RWPE1 (cell line): Measurements from ENCODE around the gene SECTM1.

Source experiments
- CTCF ChIA-PET: fragments of 350-600 bp; sonication (Branson Sonifier 250); formaldehyde crosslinking; extraction: SDS; loops from one replicate; lab custom pipeline; 2021; lab: Yijun Ruan, JAX
- POLR2A ChIA-PET: fragments of 400-600 bp; formaldehyde crosslinking; extraction: SDS; loops from one replicate; lab custom pipeline; 2020; ENCODE audit warnings: antibody characterized with exemption; ENCODE audit not compliant: low non-redundant PET; lab: Yijun Ruan, JAX
- DNase-seq: peaks from one replicate; pipeline ENCODE4 v3.0.0; 2012; ENCODE audit warnings: low spot score
- H3K27ac ChIP-seq: fragments of 450-650 bp; 2 replicates; pipeline ENCODE4 v1.5.1; 2017
- TF ChIP-seq, protein P1 (sequence below): fragments of 450-650 bp; conservative IDR thresholded peaks from 2 replicates; pipeline ENCODE4 v1.5.1; 2017; ENCODE audit warnings: low read depth, mild to moderate bottlenecking

Gene SECTM1

DNA sequence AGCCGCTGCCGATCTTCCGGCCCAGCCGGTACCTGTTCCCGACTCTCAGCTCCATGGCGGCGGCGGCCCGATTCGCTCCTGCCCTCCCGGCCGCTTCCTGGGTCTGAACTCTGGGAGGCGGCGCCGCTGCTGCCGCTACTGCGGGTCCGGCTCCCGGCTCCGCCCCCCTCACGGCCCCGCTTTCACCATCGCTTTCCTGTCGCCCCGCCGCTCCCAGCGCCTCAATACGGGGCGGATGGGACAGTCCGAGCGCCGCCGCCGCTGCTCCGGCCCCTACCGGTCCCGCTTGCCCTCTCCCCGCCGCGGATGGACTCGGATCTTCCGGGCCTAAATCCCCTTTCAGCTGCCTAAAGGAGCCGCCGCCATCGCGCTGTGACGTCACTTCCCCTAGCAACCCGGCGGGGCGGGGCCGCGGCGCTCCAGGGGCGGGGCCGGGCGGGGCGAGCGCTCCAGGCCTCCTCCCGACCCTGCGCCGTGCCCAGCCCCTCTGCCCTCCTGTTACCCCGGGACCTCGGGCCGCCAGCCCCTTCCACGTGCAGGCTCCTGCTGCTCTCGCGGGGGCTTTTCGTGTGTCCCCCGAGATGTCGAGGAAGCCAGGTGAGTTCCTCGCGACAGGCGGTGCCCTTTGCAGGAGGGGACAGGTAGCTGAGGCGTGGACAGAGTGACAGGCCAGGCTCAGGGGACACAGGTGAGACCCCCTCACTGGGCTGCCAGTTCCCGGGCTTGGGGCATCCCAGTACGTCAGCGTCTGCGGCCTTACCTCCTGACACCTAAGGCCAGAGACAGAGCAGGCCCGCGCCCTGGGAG, 60.0 kb downstream of the SECTM1 start, which contains the start of gene CSNK1D:
CSNK1D (minus strand) TSS at position 374 of the 807 bp plus-strand sequence; CDS start at position 55, 319 bp downstream.
- H3K27ac ChIP-seq = peak within 1 kb of the TSS; percentile 94
- DNase-seq = peak; percentile 89
- ChIA-PET POLR2A (interaction anchor here (1.1 to 1.6 kb wide), 2 partner anchors 9 to 25 kb away, joined by 4 read pairs; no protein-coding TSS in a partner anchor), CTCF (interaction anchor here (0.6 kb wide), 1 partner anchor 24 kb away, joined by 4 read pairs; no protein-coding TSS in a partner anchor)
- TF ChIP-seq, protein P1, sequence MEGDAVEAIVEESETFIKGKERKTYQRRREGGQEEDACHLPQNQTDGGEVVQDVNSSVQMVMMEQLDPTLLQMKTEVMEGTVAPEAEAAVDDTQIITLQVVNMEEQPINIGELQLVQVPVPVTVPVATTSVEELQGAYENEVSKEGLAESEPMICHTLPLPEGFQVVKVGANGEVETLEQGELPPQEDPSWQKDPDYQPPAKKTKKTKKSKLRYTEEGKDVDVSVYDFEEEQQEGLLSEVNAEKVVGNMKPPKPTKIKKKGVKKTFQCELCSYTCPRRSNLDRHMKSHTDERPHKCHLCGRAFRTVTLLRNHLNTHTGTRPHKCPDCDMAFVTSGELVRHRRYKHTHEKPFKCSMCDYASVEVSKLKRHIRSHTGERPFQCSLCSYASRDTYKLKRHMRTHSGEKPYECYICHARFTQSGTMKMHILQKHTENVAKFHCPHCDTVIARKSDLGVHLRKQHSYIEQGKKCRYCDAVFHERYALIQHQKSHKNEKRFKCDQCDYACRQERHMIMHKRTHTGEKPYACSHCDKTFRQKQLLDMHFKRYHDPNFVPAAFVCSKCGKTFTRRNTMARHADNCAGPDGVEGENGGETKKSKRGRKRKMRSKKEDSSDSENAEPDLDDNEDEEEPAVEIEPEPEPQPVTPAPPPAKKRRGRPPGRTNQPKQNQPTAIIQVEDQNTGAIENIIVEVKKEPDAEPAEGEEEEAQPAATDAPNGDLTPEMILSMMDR = no peak

DNA sequence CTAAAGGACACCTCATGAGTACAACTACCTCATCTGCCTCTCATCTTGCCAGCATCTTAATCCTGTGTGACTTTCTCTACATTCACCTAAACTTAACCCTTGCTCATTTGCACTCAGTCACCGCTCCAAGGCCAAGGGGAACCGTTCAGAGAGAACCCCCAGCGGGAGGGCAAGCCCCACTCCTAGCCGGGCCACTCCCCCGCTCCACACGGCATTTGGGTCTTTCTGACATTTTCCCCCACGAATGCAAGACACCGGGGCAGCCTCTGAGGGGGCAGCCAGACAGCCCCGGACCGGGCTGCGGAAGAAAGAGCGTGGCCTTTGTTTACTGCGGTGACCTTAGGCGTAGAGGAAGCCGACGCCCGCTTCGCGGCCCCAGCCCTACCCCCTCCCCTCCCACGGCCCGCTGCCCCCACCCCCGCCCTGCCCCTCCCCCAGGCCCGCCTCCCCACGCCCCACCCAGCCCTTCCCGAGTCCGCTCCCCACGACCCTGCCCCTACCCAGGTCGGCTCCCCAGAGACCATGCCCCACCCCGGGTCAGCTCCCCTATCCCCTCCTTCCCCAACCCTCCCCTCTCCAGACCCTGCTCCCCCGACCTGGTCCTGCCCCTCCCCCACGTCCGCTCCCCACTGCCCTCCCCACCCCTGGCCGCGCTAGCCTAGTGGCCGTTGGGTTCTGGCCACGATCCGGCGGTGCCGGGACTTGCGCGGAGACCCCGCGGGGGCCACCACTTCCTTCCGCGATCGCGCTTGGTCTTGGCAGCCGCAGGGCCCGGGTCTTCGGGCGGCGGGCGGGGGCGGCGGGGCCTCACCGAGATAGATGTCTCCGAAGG, 60.9 kb downstream of the SECTM1 start:
- no peak for DNase-seq
- CTCF ChIA-PET = no interaction called here
- peak overlapping the region; percentile 94 for H3K27ac ChIP-seq
- POLR2A ChIA-PET = interaction anchor here (1.1 to 1.6 kb wide), 2 partner anchors 10 to 26 kb away, joined by 4 read pairs; no protein-coding TSS in a partner anchor
- TF ChIP-seq, protein P1 = no peak

DNA sequence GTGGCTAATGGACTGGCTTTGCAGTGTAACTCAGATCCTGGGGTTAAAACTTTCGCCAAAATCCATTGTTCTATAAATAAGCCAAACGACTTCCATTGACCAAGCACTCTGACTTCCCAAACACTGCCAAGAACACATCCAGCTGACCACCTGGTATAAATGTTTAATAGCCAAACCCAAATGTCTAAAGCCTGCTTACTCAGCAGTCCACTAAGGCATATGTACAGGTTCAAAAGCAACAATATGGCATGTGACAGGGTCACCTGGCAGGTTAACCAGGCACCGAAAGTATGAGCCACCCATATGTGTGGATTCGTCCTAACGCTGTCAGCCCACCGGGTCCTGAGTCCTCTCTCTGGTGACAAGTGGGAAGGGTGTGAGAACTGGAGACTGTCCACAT, 62.2 kb downstream of the SECTM1 start:
- peak overlapping the region; percentile 94 for H3K27ac ChIP-seq
- ChIA-PET CTCF (interaction anchor here (0.6 kb wide), 1 partner anchor 142 kb away, joined by 3 read pairs; no protein-coding TSS in a partner anchor), POLR2A (interaction anchor here (0.6 kb wide), 1 partner anchor 52 kb away, joined by 3 read pairs; no protein-coding TSS in a partner anchor)
- TF ChIP-seq, protein P1 = no peak
- no peak for DNase-seq
